GM23338 (cell line): Measurements from ENCODE around the gene SEMA4D. TPM values are rescaled to one million over a fixed set of nuclear protein-coding genes. Genes with fewer than 3 reads are reported as not detected.

Experiments used
- ATAC-seq: fragments of 200-7000 bp; cut with Tn5 transposase; 3 replicates; pipeline ENCODE4 v1.9.1; 2020
- DNase-seq: peaks from one replicate; pipeline ENCODE4 v3.0.0-alpha.2; 2015; ENCODE audit warnings: low spot score
- H2AFZ ChIP-seq: fragments of 200-600 bp; sonication (generic); 2 replicates; pipeline ENCODE4 v1.8.0; 2016; ENCODE audit warnings: antibody characterized with exemption, mild to moderate bottlenecking, moderate library complexity
- H3F3A ChIP-seq: fragments of 200-600 bp; sonication (generic); replicated peaks from 2 replicates; pipeline ENCODE4 v1.8.0; 2017; ENCODE audit warnings: antibody characterized with exemption, mixed run types, low read depth
- H3K27ac ChIP-seq: fragments of 200-600 bp; sonication (generic); 2 replicates; pipeline ENCODE4 v1.6.1; 2016; ENCODE audit warnings: low read depth
- H3K27me3 ChIP-seq: fragments of 200-600 bp; sonication (generic); 2 replicates; pipeline ENCODE4 v1.8.0; 2016; ENCODE audit warnings: mild to moderate bottlenecking, mixed run types, moderate library complexity; ENCODE audit not compliant: insufficient read depth
- H3K36me3 ChIP-seq: fragments of 200-600 bp; sonication (generic); 2 replicates; pipeline ENCODE4 v1.8.0; 2016; ENCODE audit warnings: mild to moderate bottlenecking; ENCODE audit not compliant: insufficient read depth
- H3K4me1 ChIP-seq: fragments of 200-600 bp; sonication (generic); 2 replicates; pipeline ENCODE4 v1.8.0; 2016; ENCODE audit warnings: mild to moderate bottlenecking, moderate library complexity; ENCODE audit not compliant: insufficient read depth
- H3K4me2 ChIP-seq: fragments of 200-600 bp; sonication (generic); 2 replicates; pipeline ENCODE4 v1.7.1; 2017; ENCODE audit warnings: mixed run types
- H3K4me3 ChIP-seq: fragments of 200-600 bp; sonication (generic); 2 replicates; pipeline ENCODE4 v1.6.1; 2016; ENCODE audit warnings: mixed run types
- H3K79me2 ChIP-seq: fragments of 200-600 bp; sonication (generic); replicated peaks from 2 replicates; pipeline ENCODE4 v1.8.0; 2017; ENCODE audit warnings: mild to moderate bottlenecking; ENCODE audit not compliant: insufficient read depth
- H3K9me2 ChIP-seq: fragments of 200-600 bp; sonication (generic); 2 replicates; pipeline ENCODE4 v1.8.0; 2017; ENCODE audit not compliant: insufficient read depth
- H4K20me1 ChIP-seq: fragments of 200-600 bp; sonication (generic); replicated peaks from 2 replicates; pipeline ENCODE4 v1.8.0; 2017; ENCODE audit warnings: mild to moderate bottlenecking; ENCODE audit not compliant: insufficient read depth
- H3K27ac Mint-ChIP-seq: 2 replicates; pipeline ENCODE4 v1.8.0; 2020; ENCODE audit warnings: inconsistent platforms, mild to moderate bottlenecking, moderate library complexity, mixed read lengths
- H3K27me3 Mint-ChIP-seq: 3 replicates; pipeline ENCODE4 v1.8.0; 2022; ENCODE audit warnings: low read depth, mild to moderate bottlenecking, moderate library complexity, mixed read lengths, inconsistent platforms; ENCODE audit not compliant: insufficient read depth, poor library complexity
- H3K36me3 Mint-ChIP-seq: 3 replicates; pipeline ENCODE4 v1.8.0; 2021; ENCODE audit warnings: low read depth, mild to moderate bottlenecking, inconsistent platforms, moderate library complexity, mixed read lengths
- H3K4me1 Mint-ChIP-seq: 3 replicates; pipeline ENCODE4 v1.8.0; 2020; ENCODE audit warnings: mild to moderate bottlenecking, inconsistent platforms, mixed read lengths
- H3K4me3 Mint-ChIP-seq: 3 replicates; pipeline ENCODE4 v1.8.0; 2021; ENCODE audit warnings: moderate library complexity, mild to moderate bottlenecking, inconsistent platforms, mixed read lengths
- H3K9me3 Mint-ChIP-seq: 3 replicates; pipeline ENCODE4 v1.8.0; 2020; ENCODE audit warnings: moderate library complexity, mild to moderate bottlenecking, inconsistent platforms, mixed read lengths
- CREB1 ChIP-seq: fragments of 250-450 bp; sonication (Bioruptor Pico); IDR thresholded peaks from 2 replicates; pipeline ENCODE4 v1.5.0; 2020; ENCODE audit warnings: low read depth, mild to moderate bottlenecking, moderate library complexity
- EZH2 ChIP-seq: fragments of 200-600 bp; sonication (generic); IDR thresholded peaks from one replicate; pipeline ENCODE4 v1.8.0; 2017; ENCODE audit warnings: antibody characterized with exemption, mild to moderate bottlenecking, low read depth; ENCODE audit not compliant: unreplicated experiment
- EZH2phosphoT487 ChIP-seq: fragments of 200-600 bp; sonication (generic); IDR thresholded peaks from one replicate; pipeline ENCODE4 v1.8.1; 2018; ENCODE audit warnings: antibody characterized with exemption; ENCODE audit not compliant: unreplicated experiment
- JUNB ChIP-seq: IDR thresholded peaks from one replicate; pipeline ENCODE4 v1.6.1; 2016; ENCODE audit warnings: antibody characterized with exemption; ENCODE audit not compliant: unreplicated experiment
- NANOG ChIP-seq: IDR thresholded peaks from 2 replicates; pipeline ENCODE4 v1.6.1; 2016; ENCODE audit warnings: antibody characterized with exemption, borderline replicate concordance
- POLR2AphosphoS5 ChIP-seq: IDR thresholded peaks from 2 replicates; pipeline ENCODE4 v1.6.1; 2016; ENCODE audit warnings: antibody characterized with exemption, low read depth
- STAT1 ChIP-seq: IDR thresholded peaks from one replicate; pipeline ENCODE4 v1.6.1; 2016; ENCODE audit warnings: antibody characterized with exemption; ENCODE audit not compliant: unreplicated experiment
- ZNF114 ChIP-seq: fragments of 250-450 bp; sonication (Bioruptor Pico); IDR thresholded peaks from 2 replicates; pipeline ENCODE4 v1.5.0; 2020; ENCODE audit warnings: mild to moderate bottlenecking, moderate library complexity
- ZNF331 ChIP-seq: fragments of 250-450 bp; sonication (Bioruptor Pico); IDR thresholded peaks from 2 replicates; pipeline ENCODE4 v1.5.0; 2020; ENCODE audit warnings: low read depth, mild to moderate bottlenecking, moderate library complexity
- ZNF462 ChIP-seq: fragments of 250-450 bp; sonication (Bioruptor Pico); IDR thresholded peaks from 2 replicates; pipeline ENCODE4 v1.5.0; 2020; ENCODE audit warnings: mild to moderate bottlenecking, moderate library complexity
- polyA plus RNA-seq: library from polyadenylated mRNA; unstranded; fragments of >200 nt; fragmentation: Nextera tagmentation; extraction: Ambion mirVana; gene quantifications from 2 replicates; pipeline ENCODE4 v1.2.1, GENCODE V29; 2016
- total RNA-seq: library from RNA; depleted of rRNA; stranded (reverse); fragments of >200 nt; shearing (Covaris generic); gene quantifications from 2 replicates; pipeline ENCODE4 v1.2.3, GENCODE V29; 2014
- TF ChIP-seq, protein P1 (sequence below): IDR thresholded peaks from 2 replicates; pipeline ENCODE4 v1.6.1; 2016; ENCODE audit warnings: antibody characterized with exemption
- TF ChIP-seq, protein P2 (sequence below), 2 experiments: fragments of 200-600 bp in 1 of 2; sonication (generic) in 1 of 2; conservative IDR thresholded peaks; 2 replicates each; pipeline versions ENCODE4 v1.5.1 to v1.6.1; 2016 to 2017; ENCODE audit warnings: antibody characterized with exemption in 2 of 2, low read depth in 2 of 2, mild to moderate bottlenecking in 2 of 2, moderate library complexity in 1 of 2

Gene SEMA4D
- total and polyA plus RNA-seq, 2 experiments from 2014 or later, result 19.3 to 63.0 TPM

DNA sequence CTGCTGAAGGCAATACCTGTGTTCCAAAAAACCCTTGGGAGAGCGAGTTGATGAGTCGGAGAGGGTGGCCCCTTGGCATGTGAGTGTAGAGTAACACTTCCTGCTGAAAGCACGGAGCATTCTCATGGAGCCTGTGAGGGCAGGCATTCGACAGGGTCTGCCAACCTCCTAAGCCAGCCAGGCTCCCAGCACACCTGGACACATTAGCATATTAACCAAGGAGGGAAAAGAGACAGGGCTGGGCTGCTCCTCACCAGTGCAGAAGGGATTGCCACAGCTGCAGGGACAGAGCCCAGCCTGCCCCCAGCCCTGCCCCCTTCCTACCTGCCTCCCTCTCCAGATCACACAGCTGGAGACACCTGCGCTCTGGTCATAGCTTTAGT, 46.4 kb upstream of the SEMA4D start:
- Histone ChIP-seq H3K4me2 (no peak overlapping the region), H3K36me3 (no peaks in the 10 kb centered on the region), H3K9me2 (0 out of 2 replicates have a peak, but pooled peaks cover 3% of the 10 kb centered on the region), H2AFZ (peak overlapping the region; percentile 43), H3F3A (no peaks in the 10 kb centered on the region), H3K27ac (no peak overlapping the region), H3K79me2 (no peaks in the 10 kb centered on the region), H3K4me3 (no peak overlapping the region), H3K4me1 (no peaks in the 10 kb centered on the region), H4K20me1 (no peaks in the 10 kb centered on the region), H3K27me3 (no peaks in the 10 kb centered on the region)
- H3K27me3 Mint-ChIP-seq, result peaks cover 8% of the 10 kb centered on the region
- no peak overlapping the region for H3K4me3 Mint-ChIP-seq
- ATAC-seq, result peak; percentile 77
- no peak overlapping the region for H3K27ac Mint-ChIP-seq
- peak; percentile 28 for DNase-seq
- peaks cover 14% of the 10 kb centered on the region for H3K36me3 Mint-ChIP-seq
- peaks cover 12% of the 10 kb centered on the region for H3K4me1 Mint-ChIP-seq
- peaks cover 15% of the 10 kb centered on the region for H3K9me3 Mint-ChIP-seq
- TF ChIP-seq NANOG (no peak), POLR2AphosphoS5 (no peak), ZNF331 (CRISPR knock-in tag) (no peak)
- TF ChIP-seq, protein P1, sequence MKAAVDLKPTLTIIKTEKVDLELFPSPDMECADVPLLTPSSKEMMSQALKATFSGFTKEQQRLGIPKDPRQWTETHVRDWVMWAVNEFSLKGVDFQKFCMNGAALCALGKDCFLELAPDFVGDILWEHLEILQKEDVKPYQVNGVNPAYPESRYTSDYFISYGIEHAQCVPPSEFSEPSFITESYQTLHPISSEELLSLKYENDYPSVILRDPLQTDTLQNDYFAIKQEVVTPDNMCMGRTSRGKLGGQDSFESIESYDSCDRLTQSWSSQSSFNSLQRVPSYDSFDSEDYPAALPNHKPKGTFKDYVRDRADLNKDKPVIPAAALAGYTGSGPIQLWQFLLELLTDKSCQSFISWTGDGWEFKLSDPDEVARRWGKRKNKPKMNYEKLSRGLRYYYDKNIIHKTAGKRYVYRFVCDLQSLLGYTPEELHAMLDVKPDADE, result no peak

GRCh38 chr9:89543621-89544278, 45.8 kb upstream of the SEMA4D start:
- Mint-ChIP-seq H3K36me3 (peaks cover 14% of the 10 kb centered on the region), H3K4me1 (peaks cover 12% of the 10 kb centered on the region), H3K27me3 (peaks cover 7% of the 10 kb centered on the region), H3K9me3 (peaks cover 15% of the 10 kb centered on the region), H3K27ac (no peak overlapping the region), H3K4me3 (no peak overlapping the region)
- Histone ChIP-seq H3K27ac (no peak overlapping the region), H3K4me1 (no peaks in the 10 kb centered on the region), H3K27me3 (no peaks in the 10 kb centered on the region), H3K9me2 (0 out of 2 replicates have a peak, but pooled peaks cover 3% of the 10 kb centered on the region), H3K79me2 (no peaks in the 10 kb centered on the region), H2AFZ (peak overlapping the region; percentile 43), H3F3A (no peaks in the 10 kb centered on the region), H4K20me1 (no peaks in the 10 kb centered on the region), H3K36me3 (no peaks in the 10 kb centered on the region), H3K4me3 (no peak overlapping the region), H3K4me2 (no peak overlapping the region)
- DNase-seq (no peak), ATAC-seq (no peak)
- TF ChIP-seq CREB1 (CRISPR knock-in tag) (no peak), NANOG (no peak), EZH2phosphoT487 (no peak), EZH2 (no peak), ZNF331 (CRISPR knock-in tag) (no peak), ZNF462 (no peak), STAT1 (no peak), POLR2AphosphoS5 (no peak), ZNF114 (no peak), JUNB (no peak)
- TF ChIP-seq, protein P2, sequence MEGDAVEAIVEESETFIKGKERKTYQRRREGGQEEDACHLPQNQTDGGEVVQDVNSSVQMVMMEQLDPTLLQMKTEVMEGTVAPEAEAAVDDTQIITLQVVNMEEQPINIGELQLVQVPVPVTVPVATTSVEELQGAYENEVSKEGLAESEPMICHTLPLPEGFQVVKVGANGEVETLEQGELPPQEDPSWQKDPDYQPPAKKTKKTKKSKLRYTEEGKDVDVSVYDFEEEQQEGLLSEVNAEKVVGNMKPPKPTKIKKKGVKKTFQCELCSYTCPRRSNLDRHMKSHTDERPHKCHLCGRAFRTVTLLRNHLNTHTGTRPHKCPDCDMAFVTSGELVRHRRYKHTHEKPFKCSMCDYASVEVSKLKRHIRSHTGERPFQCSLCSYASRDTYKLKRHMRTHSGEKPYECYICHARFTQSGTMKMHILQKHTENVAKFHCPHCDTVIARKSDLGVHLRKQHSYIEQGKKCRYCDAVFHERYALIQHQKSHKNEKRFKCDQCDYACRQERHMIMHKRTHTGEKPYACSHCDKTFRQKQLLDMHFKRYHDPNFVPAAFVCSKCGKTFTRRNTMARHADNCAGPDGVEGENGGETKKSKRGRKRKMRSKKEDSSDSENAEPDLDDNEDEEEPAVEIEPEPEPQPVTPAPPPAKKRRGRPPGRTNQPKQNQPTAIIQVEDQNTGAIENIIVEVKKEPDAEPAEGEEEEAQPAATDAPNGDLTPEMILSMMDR (conservative IDR thresholded peaks at IDR 0.05; ENCODE audit: low read depth in 2 of 2), result no peak
